Endothelial cell of umbilical vein (primary cell): ENCODE results near the gene CASKIN1. TPM values are rescaled to one million over a fixed set of nuclear protein-coding genes. Genes with fewer than 3 reads are reported as not detected.

ENCODE experiments used
- BruUV-seq: library from RNA; stranded (reverse); fragments of 400-500 nt; replicated peaks from 2 replicates; lab custom pipeline; 2021; lab: Mats Ljungman, UMichigan
- CTCF ChIA-PET: fragments of 300-600, 350-600 bp; sonication (Branson Sonifier 250); formaldehyde crosslinking; loops from one replicate; lab custom pipeline; 2021; ENCODE audit warnings: antibody characterized with exemption, inconsistent platforms; lab: Charles Lee
- POLR2A ChIA-PET: fragments of 300-600, 350-600 bp; sonication (Branson Sonifier 250); formaldehyde crosslinking; loops from one replicate; lab custom pipeline; 2021; ENCODE audit warnings: antibody characterized with exemption, inconsistent platforms; lab: Charles Lee
- DNase-seq: peaks from one replicate; pipeline ENCODE4 v3.0.0-alpha.2; 2011; ENCODE audit warnings: low read depth, low spot score
- FAIRE-seq: peaks from 2 replicates; lab custom pipeline; 2011; peaks lifted over from hg19 to GRCh38; lab: Jason Lieb, UNC
- H2AFZ ChIP-seq: 2 replicates; pipeline ENCODE4 v1.6.0; 2012; ENCODE audit warnings: low read depth, low read length, control low read depth, inconsistent platforms
- H3K27ac ChIP-seq: 2 replicates; pipeline ENCODE4 v1.5.1; 2011; ENCODE audit warnings: low read depth, mild to moderate bottlenecking, control low read depth, low read length, moderate library complexity; ENCODE audit not compliant: insufficient read depth
- H3K27me3 ChIP-seq, 2 experiments: 2 replicates each; pipeline versions ENCODE4 v1.6.0 to v1.6.1; 2011; ENCODE audit warnings: low read length in 2 of 2, mixed read lengths in 1 of 2; ENCODE audit not compliant: control insufficient read depth in 2 of 2, insufficient read depth in 2 of 2
- H3K36me3 ChIP-seq, 2 experiments: 2 replicates in 1 of 2; 3 replicates in 1 of 2; pipeline ENCODE4 v1.5.1; 2011; ENCODE audit warnings: low read length in 2 of 2, mild to moderate bottlenecking in 1 of 2, moderate library complexity in 1 of 2; ENCODE audit not compliant: control insufficient read depth in 2 of 2, insufficient read depth in 2 of 2; ENCODE audit errors: extremely low read depth in 1 of 2
- H3K4me1 ChIP-seq: 3 replicates; pipeline ENCODE4 v1.5.1; 2011; ENCODE audit warnings: mild to moderate bottlenecking, low read length; ENCODE audit not compliant: control insufficient read depth, insufficient read depth; ENCODE audit errors: extremely low read depth
- H3K4me2 ChIP-seq: 2 replicates; pipeline ENCODE4 v1.6.1; 2011; ENCODE audit warnings: low read length, control low read depth, mixed read lengths; ENCODE audit not compliant: insufficient read depth
- H3K4me3 ChIP-seq, 3 experiments: fragments of 200-600 bp in 1 of 3; sonication (generic), shearing (Covaris generic) in 1 of 3; replicated peaks in 1 of 3; 2 replicates each; pipeline ENCODE4 v1.5.1; 2011 to 2016; ENCODE audit warnings: control low read depth in 3 of 3, low read length in 3 of 3, mild to moderate bottlenecking in 2 of 3, inconsistent platforms in 1 of 3, low read depth in 1 of 3, moderate library complexity in 1 of 3; ENCODE audit not compliant: insufficient read depth in 1 of 3
- H3K79me2 ChIP-seq: 2 replicates; pipeline ENCODE4 v1.6.0; 2012; ENCODE audit warnings: low read length, inconsistent platforms; ENCODE audit not compliant: control insufficient read depth, insufficient read depth
- H3K9ac ChIP-seq: replicated peaks from 2 replicates; pipeline ENCODE3; 2011; ENCODE audit warnings: low read length, control low read depth; ENCODE audit not compliant: insufficient read depth; ENCODE audit errors: extremely low read depth
- H3K9me1 ChIP-seq: replicated peaks from 3 replicates; pipeline ENCODE4 v1.6.0; 2011; ENCODE audit warnings: mild to moderate bottlenecking, low read length; ENCODE audit not compliant: control insufficient read depth, insufficient read depth; ENCODE audit errors: extremely low read depth
- H3K9me3 ChIP-seq: replicated peaks from 2 replicates; pipeline ENCODE4 v1.5.1; 2012; ENCODE audit warnings: low read length, inconsistent platforms; ENCODE audit not compliant: control insufficient read depth, insufficient read depth
- H4K20me1 ChIP-seq: replicated peaks from 2 replicates; pipeline ENCODE3; 2011; ENCODE audit warnings: mild to moderate bottlenecking, low read length; ENCODE audit not compliant: control insufficient read depth, insufficient read depth; ENCODE audit errors: extremely low read depth
- EZH2 ChIP-seq: IDR thresholded peaks from 2 replicates; pipeline ENCODE4 v1.6.1; 2012; ENCODE audit warnings: borderline replicate concordance, low read depth, mild to moderate bottlenecking, moderate library complexity, low read length, inconsistent platforms; ENCODE audit not compliant: severe bottlenecking
- FOS ChIP-seq: IDR thresholded peaks from 2 replicates; pipeline ENCODE4 v1.6.1; 2011; ENCODE audit warnings: mild to moderate bottlenecking, low read length, moderate library complexity, borderline replicate concordance; ENCODE audit not compliant: insufficient read depth
- GATA2 ChIP-seq: IDR thresholded peaks from 2 replicates; pipeline ENCODE4 v1.7.0; 2011; ENCODE audit warnings: low read depth, mild to moderate bottlenecking, moderate library complexity, mixed read lengths, low read length; ENCODE audit not compliant: insufficient read length, insufficient read depth
- JUN ChIP-seq: IDR thresholded peaks from 2 replicates; pipeline ENCODE4 v1.6.1; 2011; ENCODE audit warnings: borderline replicate concordance, low read depth; ENCODE audit not compliant: insufficient read length, insufficient read depth
- MYC ChIP-seq: IDR thresholded peaks from one replicate; pipeline ENCODE4 v1.6.1; 2011; ENCODE audit warnings: mild to moderate bottlenecking, low read depth, low read length
- POLR2A ChIP-seq: IDR thresholded peaks from 2 replicates; pipeline ENCODE4 v1.6.1; 2012; ENCODE audit warnings: low read depth, mild to moderate bottlenecking, control low read depth, low read length
- POLR2AphosphoS5 ChIP-seq: IDR thresholded peaks from 2 replicates; pipeline ENCODE4 v1.6.1; 2012; ENCODE audit warnings: low read depth, mild to moderate bottlenecking, control low read depth, low read length, moderate library complexity; ENCODE audit not compliant: insufficient read depth
- dilution Hi-C: fragments of 300-500 bp; cut with MboI; formaldehyde crosslinking; loops from one replicate; pipeline ENCODE4 v1.15.0; 2019; ENCODE audit warnings: low sequenced_read_pairs; ENCODE audit not compliant: extremely low pct_ligation_motif_present
- intact Hi-C: fragments of 100-400 bp; cut with micrococcal nuclease; formaldehyde crosslinking; loops from one replicate; pipeline ENCODE4 v1.10.0; 2022
- polyA plus RNA-seq, 4 experiments: library from polyadenylated mRNA; depleted of rRNA in 3 of 4; stranded (reverse) in 3 of 4; unstranded in 1 of 4; fragments of >200 nt; gene quantifications; 2 replicates each; pipeline versions ENCODE4 v1.2.1 to v1.2.3, GENCODE V29; 2011 to 2012; ENCODE audit warnings: missing spikeins in 1 of 4
- total RNA-seq: library from RNA; stranded (reverse); gene quantifications from 2 replicates; pipeline ENCODE4 v1.2.3, GENCODE V29; 2021
- TF ChIP-seq, protein P1 (sequence below): IDR thresholded peaks from 2 replicates; pipeline ENCODE4 v1.6.1; 2011; ENCODE audit not compliant: insufficient read depth, insufficient read length
- TF ChIP-seq, protein P2 (sequence below), 2 donors: IDR thresholded peaks; 1 replicate in 1 of 2; 2 replicates in 1 of 2; pipeline ENCODE4 v1.5.1; 2011; ENCODE audit warnings: low read length in 2 of 2, mild to moderate bottlenecking in 2 of 2, moderate library complexity in 2 of 2, control low read depth in 1 of 2, inconsistent platforms in 1 of 2, low read depth in 1 of 2; ENCODE audit not compliant: insufficient read depth in 1 of 2; ENCODE audit errors: extremely low read depth in 1 of 2

The CASKIN1 gene
- total and polyA plus RNA-seq, 2 donors (not counting 3 experiments of a cell fraction or from before 2014, with no cell fraction given): 0.11 to 0.58 TPM

DNA sequence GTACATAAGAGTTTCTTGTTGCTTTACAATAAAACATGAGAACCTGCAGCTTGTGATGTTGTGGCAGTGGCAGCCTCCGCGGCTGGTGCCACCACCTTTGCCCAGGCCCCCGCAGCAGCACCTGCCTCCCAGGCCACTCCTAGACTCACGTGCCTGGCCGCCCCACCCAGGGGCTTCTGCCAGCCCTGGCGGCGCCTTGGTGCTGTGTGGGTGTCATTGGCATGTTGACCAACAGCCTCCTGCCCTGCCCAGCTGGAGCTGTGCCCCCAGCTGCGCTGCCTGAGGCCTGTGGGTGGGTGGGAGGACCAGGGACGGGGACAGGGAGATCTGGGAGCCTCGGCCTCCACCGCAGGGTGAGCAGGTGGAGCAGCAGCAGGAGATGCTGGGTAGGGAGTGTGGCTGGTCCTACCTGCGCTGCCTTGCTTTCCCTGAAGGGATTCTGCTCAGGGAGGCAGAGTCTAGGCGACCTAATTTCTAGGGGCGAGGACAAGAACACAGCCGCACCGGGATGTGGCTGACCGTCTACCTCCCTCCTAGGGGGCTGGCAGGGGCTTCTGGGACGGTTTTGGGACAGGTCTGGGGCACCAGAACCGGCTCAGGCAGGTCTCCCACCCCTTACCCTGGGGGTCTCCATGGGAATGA is 39.4 kb upstream of the CASKIN1 start:
- Histone ChIP-seq H3K36me3 (peaks cover 9 to 38% of the 10 kb centered on the region in 2 experiments), H3K9me1 (no peaks in the 10 kb centered on the region), H3K4me1 (peaks cover 10% of the 10 kb centered on the region), H3K79me2 (no peaks in the 10 kb centered on the region), H4K20me1 (no peaks in the 10 kb centered on the region), H3K4me3 (no peak overlapping the region), H3K27me3 (peaks cover 5 to 18% of the 10 kb centered on the region in 2 experiments), H3K9me3 (no peaks in the 10 kb centered on the region), H3K9ac (no peak overlapping the region), H3K27ac (no peak overlapping the region), H2AFZ (no peak overlapping the region), H3K4me2 (no peak overlapping the region)
- DNase-seq: no peak
- CTCF ChIA-PET: interaction anchor here (2.4 kb wide), 1 partner anchor 16 kb away, joined by 11 read pairs; the partner anchor contains the start of gene ECI1
- no TSS peak for BruUV-seq
- no peak for FAIRE-seq
- intact Hi-C loops: no loop called here
- TF ChIP-seq MYC (no peak), JUN (no peak), GATA2 (no peak), POLR2A (no peak), FOS (no peak), EZH2 (no peak), POLR2AphosphoS5 (no peak)
- TF ChIP-seq, protein P1, sequence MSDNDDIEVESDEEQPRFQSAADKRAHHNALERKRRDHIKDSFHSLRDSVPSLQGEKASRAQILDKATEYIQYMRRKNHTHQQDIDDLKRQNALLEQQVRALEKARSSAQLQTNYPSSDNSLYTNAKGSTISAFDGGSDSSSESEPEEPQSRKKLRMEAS: no peak
- TF ChIP-seq, protein P2, sequence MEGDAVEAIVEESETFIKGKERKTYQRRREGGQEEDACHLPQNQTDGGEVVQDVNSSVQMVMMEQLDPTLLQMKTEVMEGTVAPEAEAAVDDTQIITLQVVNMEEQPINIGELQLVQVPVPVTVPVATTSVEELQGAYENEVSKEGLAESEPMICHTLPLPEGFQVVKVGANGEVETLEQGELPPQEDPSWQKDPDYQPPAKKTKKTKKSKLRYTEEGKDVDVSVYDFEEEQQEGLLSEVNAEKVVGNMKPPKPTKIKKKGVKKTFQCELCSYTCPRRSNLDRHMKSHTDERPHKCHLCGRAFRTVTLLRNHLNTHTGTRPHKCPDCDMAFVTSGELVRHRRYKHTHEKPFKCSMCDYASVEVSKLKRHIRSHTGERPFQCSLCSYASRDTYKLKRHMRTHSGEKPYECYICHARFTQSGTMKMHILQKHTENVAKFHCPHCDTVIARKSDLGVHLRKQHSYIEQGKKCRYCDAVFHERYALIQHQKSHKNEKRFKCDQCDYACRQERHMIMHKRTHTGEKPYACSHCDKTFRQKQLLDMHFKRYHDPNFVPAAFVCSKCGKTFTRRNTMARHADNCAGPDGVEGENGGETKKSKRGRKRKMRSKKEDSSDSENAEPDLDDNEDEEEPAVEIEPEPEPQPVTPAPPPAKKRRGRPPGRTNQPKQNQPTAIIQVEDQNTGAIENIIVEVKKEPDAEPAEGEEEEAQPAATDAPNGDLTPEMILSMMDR (IDR thresholded peaks at IDR 0.05; ENCODE audit: extremely low read depth in 1 of 2, insufficient read depth in 1 of 2, low read depth in 1 of 2, low read length in 2 of 2): no peak
- POLR2A ChIA-PET: no interaction called here
- dilution Hi-C loops: no loop called here
